IMR-90 (cell line): ENCODE data around the gene PRSS56. TPM values are rescaled to one million over a fixed set of nuclear protein-coding genes. Genes with fewer than 3 reads are reported as not detected.
"Not testable (repeated sequence)": the region's sequence is repeated elsewhere in the genome, so short reads cannot be mapped to it uniquely, and the experiment has no call there.

Experiments used
- ATAC-seq: fragments of 200-7000 bp; cut with Tn5 transposase; 2 replicates; pipeline ENCODE4 v1.9.1; 2020; ENCODE audit warnings: low read depth, mild to moderate bottlenecking, moderate library complexity
- BruUV-seq: library from RNA; stranded (reverse); fragments of 400-500 nt; replicated peaks from 2 replicates; lab custom pipeline; 2021; lab: Mats Ljungman, UMichigan
- CTCF ChIA-PET: fragments of 300-600 bp; formaldehyde crosslinking; extraction: SDS; loops from one replicate; lab custom pipeline; 2021; ENCODE audit warnings: antibody characterized with exemption; lab: Yijun Ruan, JAX
- POLR2A ChIA-PET: fragments of 300-600 bp; sonication (Branson Sonifier 250); formaldehyde crosslinking; loops from one replicate; lab custom pipeline; 2022; ENCODE audit warnings: antibody characterized with exemption; ENCODE audit not compliant: unreplicated experiment; lab: Charles Lee
- DNase-seq: peaks from one replicate; pipeline ENCODE4 v3.0.0; 2013
- H2AFZ ChIP-seq: replicated peaks from 2 replicates; pipeline ENCODE3; 2013; ENCODE audit warnings: low read length, mild to moderate bottlenecking; ENCODE audit not compliant: poor library complexity
- H2AK5ac ChIP-seq: 2 replicates; pipeline ENCODE4 v1.6.1; 2013; ENCODE audit warnings: low read depth, low read length, inconsistent platforms
- H2AK9ac ChIP-seq: replicated peaks from 2 replicates; pipeline ENCODE3; 2013; ENCODE audit warnings: mild to moderate bottlenecking, low read depth, low read length, moderate library complexity; ENCODE audit not compliant: poor library complexity
- H2BK120ac ChIP-seq: 2 replicates; pipeline ENCODE4 v1.6.1; 2013; ENCODE audit warnings: low read depth, low read length, inconsistent platforms
- H2BK15ac ChIP-seq: 3 replicates; pipeline ENCODE4 v1.6.1; 2013; ENCODE audit warnings: low read depth, low read length, inconsistent platforms
- H2BK20ac ChIP-seq: 2 replicates; pipeline ENCODE4 v1.6.1; 2013; ENCODE audit warnings: low read depth, mild to moderate bottlenecking, inconsistent platforms, low read length, moderate library complexity
- H2BK5ac ChIP-seq: 2 replicates; pipeline ENCODE4 v1.6.1; 2013; ENCODE audit warnings: mild to moderate bottlenecking, low read depth, low read length, inconsistent platforms; ENCODE audit not compliant: poor library complexity, severe bottlenecking
- H3K14ac ChIP-seq: replicated peaks from 2 replicates; pipeline ENCODE4 v1.6.1; 2013; ENCODE audit warnings: low read depth, low read length, inconsistent platforms
- H3K18ac ChIP-seq: 2 replicates; pipeline ENCODE4 v1.6.1; 2013; ENCODE audit warnings: low read depth, low read length, control low read depth
- H3K23ac ChIP-seq: 2 replicates; pipeline ENCODE4 v1.6.1; 2013; ENCODE audit warnings: low read depth, low read length, inconsistent platforms
- H3K27ac ChIP-seq: 2 replicates; pipeline ENCODE4 v1.5.1; 2013; ENCODE audit warnings: mild to moderate bottlenecking, control low read depth, low read length; ENCODE audit not compliant: insufficient read depth
- H3K27me3 ChIP-seq: 2 replicates; pipeline ENCODE4 v1.6.1; 2013; ENCODE audit warnings: low read length; ENCODE audit not compliant: control insufficient read depth, insufficient read depth
- H3K36me3 ChIP-seq: 2 replicates; pipeline ENCODE4 v1.6.1; 2013; ENCODE audit warnings: low read length, mixed read lengths; ENCODE audit not compliant: control insufficient read depth, insufficient read depth
- H3K4ac ChIP-seq: 2 replicates; pipeline ENCODE4 v1.6.1; 2013; ENCODE audit warnings: low read depth, low read length, inconsistent platforms
- H3K4me1 ChIP-seq: 2 replicates; pipeline ENCODE4 v1.6.1; 2013; ENCODE audit warnings: low read length, mixed read lengths; ENCODE audit not compliant: control insufficient read depth, insufficient read depth
- H3K4me2 ChIP-seq: 2 replicates; pipeline ENCODE4 v1.6.1; 2013; ENCODE audit warnings: low read depth, mild to moderate bottlenecking, control low read depth, low read length, moderate library complexity
- H3K4me3 ChIP-seq: 2 replicates; pipeline ENCODE4 v1.5.1; 2013; ENCODE audit warnings: low read depth, mild to moderate bottlenecking, control low read depth, low read length, moderate library complexity; ENCODE audit not compliant: insufficient read depth
- H3K56ac ChIP-seq: 2 replicates; pipeline ENCODE4 v1.6.1; 2013; ENCODE audit warnings: low read length, inconsistent platforms; ENCODE audit not compliant: insufficient read depth; ENCODE audit errors: extremely low read depth
- H3K79me1 ChIP-seq, 2 experiments: 2 replicates each; pipeline ENCODE4 v1.6.1; 2013; ENCODE audit warnings: low read length in 2 of 2, inconsistent platforms in 1 of 2, low read depth in 1 of 2
- H3K9ac ChIP-seq: 2 replicates; pipeline ENCODE4 v1.6.1; 2013; ENCODE audit warnings: low read depth, low read length, control low read depth
- H3K9me1 ChIP-seq: 2 replicates; pipeline ENCODE4 v1.6.1; 2013; ENCODE audit warnings: low read length, inconsistent platforms; ENCODE audit not compliant: insufficient read depth
- H3K9me3 ChIP-seq: 2 replicates; pipeline ENCODE4 v1.6.1; 2013; ENCODE audit warnings: low read length; ENCODE audit not compliant: control insufficient read depth, insufficient read depth
- H4K20me1 ChIP-seq: 2 replicates; pipeline ENCODE4 v1.6.1; 2013; ENCODE audit warnings: low read length, inconsistent platforms; ENCODE audit not compliant: insufficient read depth
- H4K5ac ChIP-seq: 2 replicates; pipeline ENCODE4 v1.6.1; 2013; ENCODE audit warnings: mild to moderate bottlenecking, low read depth, low read length, control low read depth
- H4K8ac ChIP-seq, 2 experiments: 2 replicates each; pipeline ENCODE4 v1.6.1; 2013; ENCODE audit warnings: low read depth in 2 of 2, low read length in 2 of 2, control low read depth in 1 of 2, inconsistent platforms in 1 of 2
- H4K91ac ChIP-seq: 2 replicates; pipeline ENCODE4 v1.6.1; 2013; ENCODE audit warnings: low read depth, low read length, inconsistent platforms; ENCODE audit not compliant: insufficient read depth
- WGBS, 2 experiments: methylation state at CpG; one replicate each; pipeline versions ENCODE4 v1.1.5 to v1.1.7; 2013; ENCODE audit warnings: missing lambda C conversion rate in 2 of 2; ENCODE audit not compliant: insufficient read length in 1 of 2; ENCODE audit errors: extremely low coverage in 2 of 2; 5-methylcytosine and 5-hydroxymethylcytosine counted together
- dilution Hi-C: fragments of 300-500 bp; cut with HindIII; formaldehyde crosslinking; loops from one replicate; pipeline ENCODE4 v1.14.3; 2018; ENCODE audit warnings: low sequenced_read_pairs; ENCODE audit not compliant: unreplicated experiment
- in situ Hi-C: fragments of 300-500 bp; cut with MboI; formaldehyde crosslinking; loops from 3 replicates; pipeline ENCODE4 v1.14.3; 2019; ENCODE audit warnings: low sequenced_read_pairs, inconsistent platforms, mixed read lengths
- intact Hi-C: fragments of 100-400 bp; cut with micrococcal nuclease; formaldehyde crosslinking; loops from 2 replicates; pipeline ENCODE4 v1.10.0; 2022
- polyA plus RNA-seq, 3 experiments: library from polyadenylated mRNA; depleted of rRNA; stranded (reverse); fragments of >200 nt; gene quantifications; 2 replicates each; pipeline ENCODE4 v1.2.3, GENCODE V29; 2012; ENCODE audit warnings: low replicate concordance in 1 of 3
- total RNA-seq: library from RNA; depleted of rRNA; stranded (reverse); fragments of >200 nt; gene quantifications from 2 replicates; pipeline ENCODE4 v1.2.3, GENCODE V29; 2012

Gene PRSS56
- total and polyA plus RNA-seq, 2 of the 4 experiments (the other 2 are of a cell fraction) = not detected

GRCh38 chr2:232532821-232533220 is 12.6 kb downstream of the PRSS56 start:
- H3K36me3 ChIP-seq, H3K9me3 ChIP-seq, BruUV-seq, H2BK20ac ChIP-seq, H3K79me1 ChIP-seq, H3K4ac ChIP-seq, H3K14ac ChIP-seq, ATAC-seq, H2BK15ac ChIP-seq, H3K4me3 ChIP-seq, H3K4me2 ChIP-seq, H4K20me1 ChIP-seq, H3K18ac ChIP-seq, H3K4me1 ChIP-seq, H2AFZ ChIP-seq, CTCF ChIA-PET, POLR2A ChIA-PET, H3K27ac ChIP-seq, in situ Hi-C loops, H2AK5ac ChIP-seq, H2BK5ac ChIP-seq, H3K9ac ChIP-seq, intact Hi-C loops, H4K5ac ChIP-seq, H2BK120ac ChIP-seq, H3K23ac ChIP-seq, H3K56ac ChIP-seq, H4K8ac ChIP-seq, H3K9me1 ChIP-seq, DNase-seq, H2AK9ac ChIP-seq, dilution Hi-C loops, H4K91ac ChIP-seq: not testable (repeated sequence)
- no CpG with 5 or more reads among the region's 7 CpGs for WGBS, 2 experiments
- peaks cover 19% of the 10 kb centered on the region for H3K27me3 ChIP-seq
